B cell (primary cell): ENCODE measurements around the gene ABCC1. TPM values are rescaled to one million over a fixed set of nuclear protein-coding genes. Genes with fewer than 3 reads are reported as not detected.

Experiments used
- ATAC-seq: fragments of 200-7000 bp; cut with Tn5 transposase; one replicate; pipeline ENCODE4 v1.10.0; 2021; ENCODE audit warnings: low read depth, mild to moderate bottlenecking, moderate number of reproducible peaks, moderate library complexity
- CTCF ChIA-PET: fragments of 350-600 bp; sonication (Branson Sonifier 250); formaldehyde crosslinking; loops from one replicate; lab custom pipeline; 2021; ENCODE audit warnings: antibody characterized with exemption, inconsistent platforms; lab: Charles Lee
- POLR2A ChIA-PET: fragments of 350-600 bp; sonication (Branson Sonifier 250); formaldehyde crosslinking; loops from one replicate; lab custom pipeline; 2021; ENCODE audit warnings: antibody characterized with exemption; lab: Charles Lee
- DNase-seq: peaks from one replicate; pipeline ENCODE4 v3.0.0; 2013
- H2AFZ ChIP-seq: 2 replicates; pipeline ENCODE4 v1.6.1; 2012; ENCODE audit warnings: mild to moderate bottlenecking, low read depth, low read length; ENCODE audit not compliant: insufficient read depth, poor library complexity, severe bottlenecking
- H3K27ac ChIP-seq, 2 donors: 1 replicate in 1 of 2; 2 replicates in 1 of 2; pipeline ENCODE4 v1.5.1; 2012 to 2013; ENCODE audit warnings: low read length in 2 of 2, mild to moderate bottlenecking in 2 of 2, moderate library complexity in 1 of 2
- H3K27me3 ChIP-seq, 4 experiments: fragments of 200-600 bp in 1 of 4; sonication (generic) in 1 of 4; replicated peaks in 1 of 4; 1 replicate in 2 of 4; 2 replicates in 2 of 4; pipeline versions ENCODE4 v1.6.1 to v1.7.0; 2013 to 2016; ENCODE audit warnings: low read length in 3 of 4, mild to moderate bottlenecking in 2 of 4, mixed read lengths in 1 of 4, moderate library complexity in 1 of 4; ENCODE audit not compliant: insufficient read depth in 4 of 4, control insufficient read depth in 3 of 4; ENCODE audit errors: control extremely low read depth in 1 of 4
- H3K36me3 ChIP-seq, 2 experiments: replicated peaks in 1 of 2; 1 replicate in 1 of 2; 2 replicates in 1 of 2; pipeline versions ENCODE4 v1.6.1 to v1.7.1; 2013; ENCODE audit warnings: low read length in 1 of 2; ENCODE audit not compliant: insufficient read depth in 2 of 2, control insufficient read depth in 1 of 2; ENCODE audit errors: control extremely low read depth in 1 of 2, extremely low read depth in 1 of 2
- H3K4me1 ChIP-seq, 2 donors: fragments of 200-600 bp in 1 of 2; sonication (generic) in 1 of 2; 1 replicate in 1 of 2; 2 replicates in 1 of 2; pipeline versions ENCODE4 v1.5.1 to v1.6.1; 2013 to 2017; ENCODE audit warnings: low read length in 2 of 2; ENCODE audit not compliant: control insufficient read depth in 2 of 2, insufficient read depth in 2 of 2
- H3K4me2 ChIP-seq: replicated peaks from 2 replicates; pipeline ENCODE3; 2012; ENCODE audit warnings: mild to moderate bottlenecking, low read depth, low read length; ENCODE audit not compliant: poor library complexity, severe bottlenecking
- H3K4me3 ChIP-seq, 5 experiments: fragments of 200-600 bp in 1 of 5; sonication (generic) in 1 of 5; 1 replicate in 3 of 5; 2 replicates in 2 of 5; pipeline versions ENCODE4 v1.5.1 to v1.7.0; 2011 to 2016; ENCODE audit warnings: low read length in 4 of 5, mild to moderate bottlenecking in 4 of 5, low read depth in 2 of 5, control low read depth in 1 of 5, moderate library complexity in 1 of 5; ENCODE audit not compliant: insufficient read depth in 1 of 5; ENCODE audit errors: control extremely low read depth in 1 of 5, extremely low read depth in 1 of 5
- H3K79me2 ChIP-seq: fragments of 200-600 bp; sonication (generic); one replicate; pipeline ENCODE4 v1.6.0; 2016; ENCODE audit warnings: low read length; ENCODE audit not compliant: control insufficient read depth, insufficient read depth
- H3K9ac ChIP-seq: fragments of 200-600 bp; sonication (generic); 2 replicates; pipeline ENCODE4 v1.6.1; 2017; ENCODE audit warnings: mild to moderate bottlenecking, low read length, moderate library complexity
- H3K9me3 ChIP-seq, 3 donors: one replicate each; pipeline versions ENCODE4 v1.6.1 to v1.7.1; 2013; ENCODE audit warnings: low read length in 2 of 3; ENCODE audit not compliant: control insufficient read depth in 2 of 3, insufficient read depth in 1 of 3; ENCODE audit errors: control extremely low read depth in 1 of 3
- H4K20me1 ChIP-seq: 2 replicates; pipeline ENCODE4 v1.6.0; 2012; ENCODE audit warnings: mild to moderate bottlenecking, low read length; ENCODE audit not compliant: insufficient read depth, control insufficient read depth, poor library complexity, severe bottlenecking
- H3K27ac Mint-ChIP-seq: one replicate; pipeline ENCODE4 v1.8.0; 2021; ENCODE audit warnings: mixed read lengths
- H3K27me3 Mint-ChIP-seq: one replicate; pipeline ENCODE4 v1.8.0; 2021; ENCODE audit warnings: mixed read lengths
- H3K4me1 Mint-ChIP-seq: one replicate; pipeline ENCODE4 v1.8.0; 2021; ENCODE audit warnings: mixed read lengths
- H3K4me3 Mint-ChIP-seq: one replicate; pipeline ENCODE4 v1.8.0; 2021; ENCODE audit warnings: mixed read lengths
- H3K9me3 Mint-ChIP-seq: one replicate; pipeline ENCODE4 v1.8.0; 2022; ENCODE audit warnings: mixed read lengths; ENCODE audit not compliant: insufficient read depth
- CTCF ChIP-seq: fragments of 200-600 bp; IDR thresholded peaks from one replicate; pipeline ENCODE4 v1.8.0; 2022; ENCODE audit warnings: antibody characterized with exemption, mild to moderate bottlenecking
- EZH2 ChIP-seq: IDR thresholded peaks from 2 replicates; pipeline ENCODE4 v1.6.1; 2012; ENCODE audit warnings: borderline replicate concordance, low read depth, mild to moderate bottlenecking, moderate library complexity, low read length; ENCODE audit not compliant: insufficient read depth, poor library complexity, severe bottlenecking
- WGBS: methylation state at CpG from one replicate; pipeline ENCODE4 v1.1.5; 2013; ENCODE audit warnings: missing lambda C conversion rate; ENCODE audit not compliant: insufficient coverage; 5-methylcytosine and 5-hydroxymethylcytosine counted together
- intact Hi-C: fragments of 100-400 bp; cut with micrococcal nuclease; formaldehyde crosslinking; loops from one replicate; pipeline ENCODE4 v1.10.0; 2022
- polyA plus RNA-seq: library from polyadenylated mRNA; depleted of rRNA; stranded (reverse); fragments of >200 nt; gene quantifications from 2 replicates; pipeline ENCODE4 v1.2.3, GENCODE V29; 2012
- total RNA-seq, 2 donors: library from RNA; stranded (reverse); fragments of 120-200 nt in 1 of 2; gene quantifications; 1 replicate in 1 of 2; 2 replicates in 1 of 2; pipeline versions ENCODE4 v1.2.3 to v1.2.4, GENCODE V29; 2013 to 2022

The ABCC1 gene
- total and polyA plus RNA-seq, 2 donors (not counting 1 experiment from before 2014, with no cell fraction given), result 21.8 to 73.0 TPM

- H2AFZ ChIP-seq, result no peak overlapping the region
- DNase-seq (no peak), ATAC-seq (no peak)
- H3K79me2 ChIP-seq, result no peaks in the 10 kb centered on the region
- H3K4me1 Mint-ChIP-seq, result no peaks in the 10 kb centered on the region
- no peaks in the 10 kb centered on the region for H3K27me3 ChIP-seq
- TF ChIP-seq CTCF (no peak), EZH2 (no peak)
- H3K9ac ChIP-seq, result no peak overlapping the region
- H4K20me1 ChIP-seq, result no peaks in the 10 kb centered on the region
- CTCF ChIA-PET, result no interaction called here
- intact Hi-C loops, result no loop called here
- peaks cover 8% of the 10 kb centered on the region for H3K27me3 Mint-ChIP-seq
- H3K4me2 ChIP-seq, result no peak overlapping the region
- no peaks in the 10 kb centered on the region for H3K36me3 ChIP-seq
- no peak overlapping the region for H3K4me3 Mint-ChIP-seq
- WGBS, result 92% methylated on average over 8 of the region's 8 CpGs
- POLR2A ChIA-PET, result no interaction called here
- peaks cover 0 to 3% (median 0%) of the 10 kb centered on the region in 3 donors for H3K9me3 ChIP-seq
- H3K27ac Mint-ChIP-seq, result no peak overlapping the region
- H3K4me1 ChIP-seq, result no peaks in the 10 kb centered on the region
- H3K27ac ChIP-seq, result no peak overlapping the region
- H3K9me3 Mint-ChIP-seq, result no peaks in the 10 kb centered on the region
- no peak overlapping the region for H3K4me3 ChIP-seq
Observed at GRCh38 chr16:16182918-16183317, 233.5 kb downstream of the ABCC1 start.

GRCh38 chr16:16183562-16183961, 234.1 kb downstream of the ABCC1 start:
- no peaks in the 10 kb centered on the region for H3K27me3 ChIP-seq
- DNase-seq, result no peak
- peaks cover 8% of the 10 kb centered on the region for H3K27me3 Mint-ChIP-seq
- peaks cover 0 to 3% (median 0%) of the 10 kb centered on the region in 3 donors for H3K9me3 ChIP-seq
- no peak overlapping the region for H3K4me3 ChIP-seq
- no peaks in the 10 kb centered on the region for H3K36me3 ChIP-seq
- no peaks in the 10 kb centered on the region for H4K20me1 ChIP-seq
- no peak overlapping the region for H3K4me2 ChIP-seq
- TF ChIP-seq CTCF (no peak), EZH2 (no peak)
- H3K9me3 Mint-ChIP-seq, result no peaks in the 10 kb centered on the region
- ChIA-PET CTCF (no interaction called here), POLR2A (no interaction called here)
- H3K4me3 Mint-ChIP-seq, result no peak overlapping the region
- 94% methylated on average over 6 of the region's 8 CpGs for WGBS
- no peak overlapping the region for H3K27ac ChIP-seq
- no peak overlapping the region for H2AFZ ChIP-seq
- H3K79me2 ChIP-seq, result no peaks in the 10 kb centered on the region
- intact Hi-C loops, result no loop called here
- no peaks in the 10 kb centered on the region for H3K4me1 ChIP-seq
- no peaks in the 10 kb centered on the region for H3K4me1 Mint-ChIP-seq
- no peak overlapping the region for H3K9ac ChIP-seq
- ATAC-seq, result no peak
- no peak overlapping the region for H3K27ac Mint-ChIP-seq
